GM23338 (cell line): ENCODE data around the gene NUP153. TPM values are rescaled to one million over a fixed set of nuclear protein-coding genes. Genes with fewer than 3 reads are reported as not detected.

Experiments used
- ATAC-seq: fragments of 200-7000 bp; cut with Tn5 transposase; 3 replicates; pipeline ENCODE4 v1.9.1; 2020
- DNase-seq: peaks from one replicate; pipeline ENCODE4 v3.0.0-alpha.2; 2015; ENCODE audit warnings: low spot score
- H2AFZ ChIP-seq: fragments of 200-600 bp; sonication (generic); 2 replicates; pipeline ENCODE4 v1.8.0; 2016; ENCODE audit warnings: antibody characterized with exemption, mild to moderate bottlenecking, moderate library complexity
- H3F3A ChIP-seq: fragments of 200-600 bp; sonication (generic); replicated peaks from 2 replicates; pipeline ENCODE4 v1.8.0; 2017; ENCODE audit warnings: antibody characterized with exemption, mixed run types, low read depth
- H3K27ac ChIP-seq: fragments of 200-600 bp; sonication (generic); 2 replicates; pipeline ENCODE4 v1.6.1; 2016; ENCODE audit warnings: low read depth
- H3K27me3 ChIP-seq: fragments of 200-600 bp; sonication (generic); 2 replicates; pipeline ENCODE4 v1.8.0; 2016; ENCODE audit warnings: mild to moderate bottlenecking, mixed run types, moderate library complexity; ENCODE audit not compliant: insufficient read depth
- H3K36me3 ChIP-seq: fragments of 200-600 bp; sonication (generic); 2 replicates; pipeline ENCODE4 v1.8.0; 2016; ENCODE audit warnings: mild to moderate bottlenecking; ENCODE audit not compliant: insufficient read depth
- H3K4me1 ChIP-seq: fragments of 200-600 bp; sonication (generic); 2 replicates; pipeline ENCODE4 v1.8.0; 2016; ENCODE audit warnings: mild to moderate bottlenecking, moderate library complexity; ENCODE audit not compliant: insufficient read depth
- H3K4me2 ChIP-seq: fragments of 200-600 bp; sonication (generic); 2 replicates; pipeline ENCODE4 v1.7.1; 2017; ENCODE audit warnings: mixed run types
- H3K4me3 ChIP-seq: fragments of 200-600 bp; sonication (generic); 2 replicates; pipeline ENCODE4 v1.6.1; 2016; ENCODE audit warnings: mixed run types
- H3K79me2 ChIP-seq: fragments of 200-600 bp; sonication (generic); replicated peaks from 2 replicates; pipeline ENCODE4 v1.8.0; 2017; ENCODE audit warnings: mild to moderate bottlenecking; ENCODE audit not compliant: insufficient read depth
- H3K9me2 ChIP-seq: fragments of 200-600 bp; sonication (generic); 2 replicates; pipeline ENCODE4 v1.8.0; 2017; ENCODE audit not compliant: insufficient read depth
- H4K20me1 ChIP-seq: fragments of 200-600 bp; sonication (generic); replicated peaks from 2 replicates; pipeline ENCODE4 v1.8.0; 2017; ENCODE audit warnings: mild to moderate bottlenecking; ENCODE audit not compliant: insufficient read depth
- H3K27ac Mint-ChIP-seq: 2 replicates; pipeline ENCODE4 v1.8.0; 2020; ENCODE audit warnings: inconsistent platforms, mild to moderate bottlenecking, moderate library complexity, mixed read lengths
- H3K27me3 Mint-ChIP-seq: 3 replicates; pipeline ENCODE4 v1.8.0; 2022; ENCODE audit warnings: low read depth, mild to moderate bottlenecking, moderate library complexity, mixed read lengths, inconsistent platforms; ENCODE audit not compliant: insufficient read depth, poor library complexity
- H3K36me3 Mint-ChIP-seq: 3 replicates; pipeline ENCODE4 v1.8.0; 2021; ENCODE audit warnings: low read depth, mild to moderate bottlenecking, inconsistent platforms, moderate library complexity, mixed read lengths
- H3K4me1 Mint-ChIP-seq: 3 replicates; pipeline ENCODE4 v1.8.0; 2020; ENCODE audit warnings: mild to moderate bottlenecking, inconsistent platforms, mixed read lengths
- H3K4me3 Mint-ChIP-seq: 3 replicates; pipeline ENCODE4 v1.8.0; 2021; ENCODE audit warnings: moderate library complexity, mild to moderate bottlenecking, inconsistent platforms, mixed read lengths
- H3K9me3 Mint-ChIP-seq: 3 replicates; pipeline ENCODE4 v1.8.0; 2020; ENCODE audit warnings: moderate library complexity, mild to moderate bottlenecking, inconsistent platforms, mixed read lengths
- CREB1 ChIP-seq: fragments of 250-450 bp; sonication (Bioruptor Pico); IDR thresholded peaks from 2 replicates; pipeline ENCODE4 v1.5.0; 2020; ENCODE audit warnings: low read depth, mild to moderate bottlenecking, moderate library complexity
- CTCF ChIP-seq, 2 experiments: fragments of 200-600 bp in 1 of 2; sonication (generic) in 1 of 2; conservative IDR thresholded peaks; 2 replicates each; pipeline versions ENCODE4 v1.5.1 to v1.6.1; 2016 to 2017; ENCODE audit warnings: antibody characterized with exemption in 2 of 2, low read depth in 2 of 2, mild to moderate bottlenecking in 2 of 2, moderate library complexity in 1 of 2
- ETS1 ChIP-seq: IDR thresholded peaks from 2 replicates; pipeline ENCODE4 v1.6.1; 2016; ENCODE audit warnings: antibody characterized with exemption
- EZH2 ChIP-seq: fragments of 200-600 bp; sonication (generic); IDR thresholded peaks from one replicate; pipeline ENCODE4 v1.8.0; 2017; ENCODE audit warnings: antibody characterized with exemption, mild to moderate bottlenecking, low read depth; ENCODE audit not compliant: unreplicated experiment
- EZH2phosphoT487 ChIP-seq: fragments of 200-600 bp; sonication (generic); IDR thresholded peaks from one replicate; pipeline ENCODE4 v1.8.1; 2018; ENCODE audit warnings: antibody characterized with exemption; ENCODE audit not compliant: unreplicated experiment
- JUNB ChIP-seq: IDR thresholded peaks from one replicate; pipeline ENCODE4 v1.6.1; 2016; ENCODE audit warnings: antibody characterized with exemption; ENCODE audit not compliant: unreplicated experiment
- POLR2AphosphoS5 ChIP-seq: IDR thresholded peaks from 2 replicates; pipeline ENCODE4 v1.6.1; 2016; ENCODE audit warnings: antibody characterized with exemption, low read depth
- REST ChIP-seq: IDR thresholded peaks from one replicate; pipeline ENCODE4 v1.6.1; 2018; ENCODE audit warnings: antibody characterized with exemption; ENCODE audit not compliant: unreplicated experiment
- STAT1 ChIP-seq: IDR thresholded peaks from one replicate; pipeline ENCODE4 v1.6.1; 2016; ENCODE audit warnings: antibody characterized with exemption; ENCODE audit not compliant: unreplicated experiment
- ZNF114 ChIP-seq: fragments of 250-450 bp; sonication (Bioruptor Pico); IDR thresholded peaks from 2 replicates; pipeline ENCODE4 v1.5.0; 2020; ENCODE audit warnings: mild to moderate bottlenecking, moderate library complexity
- ZNF331 ChIP-seq: fragments of 250-450 bp; sonication (Bioruptor Pico); IDR thresholded peaks from 2 replicates; pipeline ENCODE4 v1.5.0; 2020; ENCODE audit warnings: low read depth, mild to moderate bottlenecking, moderate library complexity
- ZNF462 ChIP-seq: fragments of 250-450 bp; sonication (Bioruptor Pico); IDR thresholded peaks from 2 replicates; pipeline ENCODE4 v1.5.0; 2020; ENCODE audit warnings: mild to moderate bottlenecking, moderate library complexity
- polyA plus RNA-seq: library from polyadenylated mRNA; unstranded; fragments of >200 nt; fragmentation: Nextera tagmentation; extraction: Ambion mirVana; gene quantifications from 2 replicates; pipeline ENCODE4 v1.2.1, GENCODE V29; 2016
- total RNA-seq: library from RNA; depleted of rRNA; stranded (reverse); fragments of >200 nt; shearing (Covaris generic); gene quantifications from 2 replicates; pipeline ENCODE4 v1.2.3, GENCODE V29; 2014

Gene NUP153
- total and polyA plus RNA-seq, 2 experiments from 2014 or later, result 23.8 to 88.4 TPM

- H3K36me3 ChIP-seq, result no peaks in the 10 kb centered on the region
- no peaks in the 10 kb centered on the region for H3F3A ChIP-seq
- no peaks in the 10 kb centered on the region for H3K27me3 ChIP-seq
- ATAC-seq (peak; percentile 74), DNase-seq (peak; percentile 12)
- H3K79me2 ChIP-seq, result no peaks in the 10 kb centered on the region
- no peak overlapping the region for H3K4me3 ChIP-seq
- Mint-ChIP-seq H3K27ac (no peak overlapping the region), H3K9me3 (peaks cover 25% of the 10 kb centered on the region), H3K4me1 (no peaks in the 10 kb centered on the region), H3K27me3 (peaks cover 8% of the 10 kb centered on the region), H3K4me3 (no peak overlapping the region), H3K36me3 (peaks cover 8% of the 10 kb centered on the region; the same call in 2 of the 3 replicates)
- H3K9me2 ChIP-seq, result 0 out of 2 replicates have a peak, but pooled peaks cover 5% of the 10 kb centered on the region
- TF ChIP-seq CTCF (conservative IDR thresholded peaks at IDR 0.05; ENCODE audit: low read depth in 2 of 2), result no peak
- no peak for TF ChIP-seq EZH2
- TF ChIP-seq CREB1 (CRISPR knock-in tag), result no peak
- TF ChIP-seq STAT1, result no peak
- TF ChIP-seq ZNF331 (CRISPR knock-in tag), result no peak
- TF ChIP-seq EZH2phosphoT487, result no peak
- no peak for TF ChIP-seq JUNB
- TF ChIP-seq ZNF114 (CRISPR knock-in tag), result no peak
- TF ChIP-seq REST, result no peak
- TF ChIP-seq ETS1, result no peak
- no peak for TF ChIP-seq ZNF462 (CRISPR knock-in tag)
- no peak for TF ChIP-seq POLR2AphosphoS5
- no peaks in the 10 kb centered on the region for H4K20me1 ChIP-seq
- peak overlapping the region; percentile 84 for H2AFZ ChIP-seq
- no peak overlapping the region for H3K27ac ChIP-seq
- H3K4me1 ChIP-seq, result no peaks in the 10 kb centered on the region
- H3K4me2 ChIP-seq, result no peak overlapping the region
Measured at GRCh38 chr6:17741507-17741906, 34.8 kb upstream of the NUP153 start.
